Karpas-422 (cell line): ENCODE data around the gene TMEM132A. TPM values are rescaled to one million over a fixed set of nuclear protein-coding genes. Genes with fewer than 3 reads are reported as not detected.

Source experiments
- DNase-seq: peaks from one replicate; pipeline ENCODE4 v3.0.0-alpha.2; 2015
- H2AFZ ChIP-seq: fragments of 200-600 bp; sonication (generic); 2 replicates; pipeline ENCODE4 v1.6.1; 2014; ENCODE audit warnings: antibody characterized with exemption, low read length, mixed read lengths
- H3K27ac ChIP-seq: fragments of 200-600 bp; sonication (generic); 2 replicates; pipeline ENCODE4 v1.5.1; 2014; ENCODE audit warnings: mild to moderate bottlenecking, low read length, moderate library complexity
- H3K27me3 ChIP-seq: fragments of 200-600 bp; sonication (generic); 2 replicates; pipeline ENCODE4 v1.6.1; 2014; ENCODE audit warnings: low read length, mixed read lengths
- H3K36me3 ChIP-seq: fragments of 200-600 bp; sonication (generic); 2 replicates; pipeline ENCODE4 v1.6.1; 2014; ENCODE audit warnings: low read length, mixed read lengths; ENCODE audit not compliant: insufficient read depth
- H3K4me1 ChIP-seq: fragments of 200-600 bp; sonication (generic); 2 replicates; pipeline ENCODE4 v1.6.1; 2014; ENCODE audit warnings: mild to moderate bottlenecking, low read length, mixed read lengths
- H3K4me2 ChIP-seq: fragments of 200-600 bp; sonication (generic); 2 replicates; pipeline ENCODE4 v1.6.1; 2014; ENCODE audit warnings: low read length, low read depth, mild to moderate bottlenecking; ENCODE audit not compliant: poor library complexity, severe bottlenecking
- H3K4me3 ChIP-seq: fragments of 200-600 bp; sonication (generic); 2 replicates; pipeline ENCODE4 v1.5.1; 2014; ENCODE audit warnings: mild to moderate bottlenecking, antibody characterized with exemption, low read length, mixed read lengths
- H3K79me2 ChIP-seq: fragments of 200-600 bp; sonication (generic); 2 replicates; pipeline ENCODE4 v1.6.1; 2014; ENCODE audit warnings: mild to moderate bottlenecking, low read length, mixed read lengths
- H3K9ac ChIP-seq: fragments of 200-600 bp; sonication (generic); 2 replicates; pipeline ENCODE4 v1.6.0; 2014; ENCODE audit warnings: low read length
- H3K9me2 ChIP-seq: fragments of 200-600 bp; sonication (generic), shearing (Covaris generic); replicated peaks from 2 replicates; pipeline ENCODE4 v1.6.0; 2014; ENCODE audit warnings: mild to moderate bottlenecking, low read length, moderate library complexity; ENCODE audit not compliant: insufficient read depth
- H3K9me3 ChIP-seq: fragments of 300-700, 200-600 bp; sonication (generic); 2 replicates; pipeline ENCODE4 v1.6.1; 2014; ENCODE audit warnings: low read length, mixed read lengths
- H4K20me1 ChIP-seq: fragments of 200-600 bp; sonication (generic); 2 replicates; pipeline ENCODE4 v1.6.1; 2014; ENCODE audit warnings: mild to moderate bottlenecking, antibody characterized with exemption, low read length, low read depth; ENCODE audit not compliant: insufficient read depth
- total RNA-seq: library from RNA; depleted of rRNA; stranded (reverse); fragments of >200 nt; shearing (Covaris generic); gene quantifications from 2 replicates; pipeline ENCODE4 v1.2.3, GENCODE V29; 2014; ENCODE audit warnings: low replicate concordance

TMEM132A gene
- total RNA-seq, 1 experiment from 2014 or later: 1.6 TPM

DNA sequence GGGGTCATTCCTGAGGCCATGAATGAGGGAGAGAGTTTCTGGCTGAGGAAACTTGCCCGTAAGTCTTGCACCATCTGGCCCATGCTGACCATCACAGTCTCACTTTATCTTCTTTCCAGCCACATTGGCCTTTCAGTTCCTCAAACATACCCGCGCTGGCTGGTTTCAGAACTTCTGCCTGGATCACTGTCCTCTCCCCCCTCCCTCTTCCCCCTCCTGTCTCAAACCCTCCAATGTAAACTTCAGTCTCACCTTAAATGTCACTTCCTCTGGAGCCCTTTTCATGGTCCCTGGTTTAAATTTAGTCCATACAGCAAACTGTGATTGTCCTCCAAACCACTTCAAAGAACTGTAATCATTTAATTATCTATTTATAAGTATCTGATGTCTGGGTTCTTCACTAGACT lies 14.0 kb upstream of the TMEM132A start:
- no peaks in the 10 kb centered on the region for H3K9me2 ChIP-seq
- no peaks in the 10 kb centered on the region for H3K9me3 ChIP-seq
- DNase-seq: no peak
- no peak overlapping the region for H3K4me3 ChIP-seq
- no peak overlapping the region for H3K9ac ChIP-seq
- no peaks in the 10 kb centered on the region for H3K27me3 ChIP-seq
- peaks cover 22% of the 10 kb centered on the region for H3K79me2 ChIP-seq
- no peak overlapping the region for H3K27ac ChIP-seq
- H3K4me2 ChIP-seq: no peak overlapping the region
- H3K4me1 ChIP-seq: peaks cover 44% of the 10 kb centered on the region
- no peaks in the 10 kb centered on the region for H3K36me3 ChIP-seq
- H2AFZ ChIP-seq: no peak overlapping the region
- no peaks in the 10 kb centered on the region; the same call in 1 of the 2 replicates for H4K20me1 ChIP-seq

DNA sequence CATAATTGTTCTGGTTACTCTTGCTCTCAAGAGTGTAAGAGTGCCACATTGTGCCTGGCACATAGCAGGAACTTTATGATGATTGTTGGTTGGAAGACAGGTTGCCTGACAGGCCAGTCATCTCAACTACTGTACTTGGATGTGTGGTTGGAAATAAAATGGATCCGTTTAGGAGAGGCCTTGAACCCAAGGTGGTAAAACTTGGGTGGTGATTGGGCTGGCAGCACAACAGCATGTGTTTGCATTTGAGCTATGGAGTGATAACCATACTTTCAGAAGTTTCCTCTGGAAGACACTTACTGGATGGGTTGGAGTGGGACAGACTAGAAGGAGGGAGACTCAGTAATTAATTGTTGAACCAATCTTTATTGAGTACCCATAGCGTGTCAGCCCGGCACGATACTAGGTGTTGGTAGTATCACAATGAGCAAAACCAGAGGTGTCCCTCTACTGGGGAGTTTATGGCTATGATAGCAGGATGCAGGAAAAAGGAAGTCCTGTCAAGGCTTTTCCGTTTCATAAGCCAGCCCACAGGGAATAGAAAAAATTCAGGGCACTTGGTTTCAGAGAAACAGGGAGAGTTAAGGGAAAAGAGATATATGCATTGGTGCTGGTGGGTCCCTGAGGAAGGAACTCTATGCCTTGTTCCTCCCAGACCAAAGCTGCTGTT lies 13.4 kb upstream of the TMEM132A start:
- H3K4me1 ChIP-seq: peaks cover 49% of the 10 kb centered on the region
- H3K27ac ChIP-seq: no peak overlapping the region
- H3K9me2 ChIP-seq: no peaks in the 10 kb centered on the region
- peaks cover 22% of the 10 kb centered on the region for H3K79me2 ChIP-seq
- DNase-seq: no peak
- H2AFZ ChIP-seq: no peak overlapping the region
- H3K27me3 ChIP-seq: no peaks in the 10 kb centered on the region
- H3K9ac ChIP-seq: no peak overlapping the region
- H3K4me2 ChIP-seq: no peak overlapping the region
- H4K20me1 ChIP-seq: no peaks in the 10 kb centered on the region; the same call in 1 of the 2 replicates
- no peak overlapping the region for H3K4me3 ChIP-seq
- no peaks in the 10 kb centered on the region for H3K9me3 ChIP-seq
- no peaks in the 10 kb centered on the region for H3K36me3 ChIP-seq

DNA sequence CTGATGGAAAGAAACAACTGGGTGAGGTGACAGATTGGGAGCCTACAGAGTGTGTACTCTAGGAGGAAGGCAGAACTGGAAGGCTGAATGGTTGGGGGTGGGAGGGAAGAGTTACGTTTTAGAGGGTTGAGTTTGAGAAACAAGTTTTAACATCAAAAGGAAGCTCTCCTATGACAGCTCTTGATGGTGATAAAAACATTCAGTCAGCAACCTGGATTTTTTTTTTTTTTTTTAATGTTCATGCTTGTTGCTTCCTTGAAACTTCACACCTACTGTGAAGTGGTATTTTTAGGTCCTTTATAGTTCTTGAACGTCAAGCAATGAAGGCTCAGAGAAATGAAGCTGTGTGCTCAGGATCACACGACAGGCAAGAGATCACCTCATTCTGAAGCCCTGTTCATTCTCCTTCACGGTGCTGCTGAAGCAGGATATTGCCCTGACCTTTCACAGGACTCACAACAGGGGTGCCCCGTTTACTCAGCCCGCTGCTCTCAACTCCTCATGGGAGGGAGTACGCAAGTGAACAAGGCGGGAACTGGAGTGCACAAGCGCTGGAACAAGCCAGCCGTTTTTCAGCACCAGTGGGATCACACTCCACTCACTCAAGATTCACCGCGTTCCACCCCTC lies 11.9 kb upstream of the TMEM132A start:
- H3K79me2 ChIP-seq: peaks cover 33% of the 10 kb centered on the region
- no peak overlapping the region for H3K4me3 ChIP-seq
- H4K20me1 ChIP-seq: no peaks in the 10 kb centered on the region
- H3K9me3 ChIP-seq: no peaks in the 10 kb centered on the region
- H3K36me3 ChIP-seq: no peaks in the 10 kb centered on the region
- no peaks in the 10 kb centered on the region for H3K27me3 ChIP-seq
- H3K27ac ChIP-seq: no peak overlapping the region
- DNase-seq: no peak
- peaks cover 57% of the 10 kb centered on the region for H3K4me1 ChIP-seq
- H3K4me2 ChIP-seq: no peak overlapping the region
- no peak overlapping the region for H2AFZ ChIP-seq
- H3K9ac ChIP-seq: no peak overlapping the region
- H3K9me2 ChIP-seq: no peaks in the 10 kb centered on the region

- Histone ChIP-seq H3K9ac (peak overlapping the region; percentile 79), H3K27ac (no peak overlapping the region; the same call in 1 of the 2 replicates), H3K4me3 (peak overlapping the region; percentile 85), H3K79me2 (peaks cover 39% of the 10 kb centered on the region), H3K9me2 (no peaks in the 10 kb centered on the region), H3K4me2 (peak overlapping the region; percentile 98), H3K27me3 (no peaks in the 10 kb centered on the region), H3K36me3 (no peaks in the 10 kb centered on the region), H4K20me1 (no peaks in the 10 kb centered on the region), H2AFZ (peak overlapping the region; percentile 25; the same call in 1 of the 2 replicates), H3K4me1 (peaks cover 56% of the 10 kb centered on the region), H3K9me3 (no peaks in the 10 kb centered on the region)
- no peak for DNase-seq
Measured at GRCh38 chr11:60912851-60913528, 11.3 kb upstream of the TMEM132A start.

- H3K9me3 ChIP-seq: no peaks in the 10 kb centered on the region
- peak within 1 kb of the TSS; percentile 79 for H3K9ac ChIP-seq
- H3K4me3 ChIP-seq: peak within 1 kb of the TSS; percentile 85
- no peaks in the 10 kb centered on the region for H4K20me1 ChIP-seq
- peak; percentile 96 for DNase-seq
- H3K36me3 ChIP-seq: no peaks in the 10 kb centered on the region
- H3K9me2 ChIP-seq: no peaks in the 10 kb centered on the region
- no peaks in the 10 kb centered on the region for H3K27me3 ChIP-seq
- H3K4me2 ChIP-seq: peak within 1 kb of the TSS; percentile 98
- peak within 1 kb of the TSS; percentile 25; the same call in 1 of the 2 replicates for H2AFZ ChIP-seq
- peaks cover 67% of the 10 kb centered on the region for H3K4me1 ChIP-seq
- H3K27ac ChIP-seq: peak within 1 kb of the TSS; percentile 85
- H3K79me2 ChIP-seq: peaks cover 48% of the 10 kb centered on the region
Measured at GRCh38 chr11:60913793-60914632, 10.2 kb upstream of the TMEM132A start, which contains the start of gene TMEM109. Gene TMEM109, plus strand, starts transcription at chr11:60914158. Its CDS starts 5,536 bp downstream, at chr11:60919694.

- peak overlapping the region; percentile 85 for H3K27ac ChIP-seq
- H2AFZ ChIP-seq: peak overlapping the region; percentile 25; the same call in 1 of the 2 replicates
- DNase-seq: peak; percentile 73
- H3K4me2 ChIP-seq: peak overlapping the region; percentile 98
- H4K20me1 ChIP-seq: no peaks in the 10 kb centered on the region
- peaks cover 74% of the 10 kb centered on the region for H3K4me1 ChIP-seq
- no peaks in the 10 kb centered on the region for H3K9me2 ChIP-seq
- H3K9ac ChIP-seq: peak overlapping the region; percentile 79
- peaks cover 3% of the 10 kb centered on the region; the same call in 1 of the 2 replicates for H3K36me3 ChIP-seq
- H3K79me2 ChIP-seq: peaks cover 48% of the 10 kb centered on the region
- peak overlapping the region; percentile 85 for H3K4me3 ChIP-seq
- no peaks in the 10 kb centered on the region for H3K27me3 ChIP-seq
- no peaks in the 10 kb centered on the region for H3K9me3 ChIP-seq
Measured at GRCh38 chr11:60914633-60915247, 9.5 kb upstream of the TMEM132A start.

DNA sequence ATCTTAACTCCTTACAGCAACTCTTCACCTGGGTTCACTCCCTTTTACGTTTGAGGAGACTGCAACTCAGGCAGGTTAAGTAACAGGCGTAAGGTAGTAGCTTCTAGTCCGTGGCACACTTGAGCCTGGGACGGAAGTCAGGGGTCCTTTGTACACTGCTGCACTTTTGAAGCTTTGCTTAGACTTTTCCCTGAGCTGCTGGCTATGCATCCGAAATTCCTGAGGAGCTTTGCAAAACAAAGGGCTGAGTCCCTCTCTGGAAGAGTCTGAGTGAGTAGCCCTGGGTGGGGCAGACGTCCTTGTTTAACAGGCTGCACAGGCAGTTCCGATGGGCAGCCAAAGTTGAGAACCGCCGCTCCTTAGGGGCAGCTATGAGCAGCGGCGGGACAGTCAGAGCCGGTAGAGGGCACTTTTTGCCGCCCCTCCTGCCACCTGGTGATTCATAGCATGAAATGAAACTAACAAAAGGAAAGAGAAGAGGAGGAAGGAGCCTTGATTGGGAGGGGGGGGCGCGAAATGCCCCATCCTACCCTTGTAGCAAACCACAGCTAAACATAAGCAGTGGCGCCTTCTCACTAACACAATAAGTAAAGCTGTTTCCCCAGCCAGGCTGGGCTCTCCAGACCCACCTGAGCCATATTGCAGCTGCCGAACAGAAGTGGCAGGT lies 8.9 kb upstream of the TMEM132A start:
- Histone ChIP-seq H3K9ac (peak overlapping the region; percentile 79), H3K79me2 (peaks cover 48% of the 10 kb centered on the region), H2AFZ (peak overlapping the region; percentile 7; the same call in 1 of the 2 replicates), H3K9me3 (no peaks in the 10 kb centered on the region), H3K27me3 (no peaks in the 10 kb centered on the region), H3K4me3 (peak overlapping the region; percentile 85), H3K27ac (peak overlapping the region; percentile 85), H3K9me2 (no peaks in the 10 kb centered on the region), H3K4me1 (peaks cover 71% of the 10 kb centered on the region), H3K4me2 (peak overlapping the region; percentile 98), H3K36me3 (peaks cover 9% of the 10 kb centered on the region), H4K20me1 (no peaks in the 10 kb centered on the region)
- peak; percentile 83 for DNase-seq
